ENCODE data around the gene FGFR1OP2.

FGFR1OP2 gene

GRCh38 chr12:26970136-26970535, 31.9 kb downstream of the FGFR1OP2 start:
- Histone ChIP-seq H3K9ac (ENCODE audit: low read depth, low read length) (no peak overlapping the region), H3K9me3 (ENCODE audit: control insufficient read depth, insufficient read depth, low read length) (no peaks in the 10 kb centered on the region; the same call in 1 of the 2 replicates), H3K36me3 (ENCODE audit: insufficient read depth, low read length) (peaks cover 10% of the 10 kb centered on the region), H3K4me1 (ENCODE audit: insufficient read depth, low read length) (no peaks in the 10 kb centered on the region)

- Histone ChIP-seq H3K9ac (ENCODE audit: low read depth, low read length) (no peak overlapping the region), H3K36me3 (ENCODE audit: insufficient read depth, low read length) (peaks cover 18% of the 10 kb centered on the region), H3K4me1 (ENCODE audit: insufficient read depth, low read length) (no peaks in the 10 kb centered on the region), H3K9me3 (ENCODE audit: control insufficient read depth, insufficient read depth, low read length) (no peaks in the 10 kb centered on the region; the same call in 1 of the 2 replicates)
Measured at GRCh38 chr12:26971963-26972362, 33.7 kb downstream of the FGFR1OP2 start.

- Histone ChIP-seq H3K9me3 (ENCODE audit: control insufficient read depth, insufficient read depth, low read length) (no peaks in the 10 kb centered on the region), H3K4me1 (ENCODE audit: insufficient read depth, low read length) (no peaks in the 10 kb centered on the region), H3K36me3 (ENCODE audit: insufficient read depth, low read length) (peaks cover 18% of the 10 kb centered on the region), H3K9ac (ENCODE audit: low read depth, low read length) (no peak overlapping the region)
Measured at GRCh38 chr12:26976687-26977086, 38.4 kb downstream of the FGFR1OP2 start.

- H3K9ac ChIP-seq (ENCODE audit: low read depth, low read length), result no peak overlapping the region
- H3K9me3 ChIP-seq (ENCODE audit: control insufficient read depth, insufficient read depth, low read length), result no peaks in the 10 kb centered on the region
- peaks cover 15% of the 10 kb centered on the region for H3K36me3 ChIP-seq (ENCODE audit: insufficient read depth, low read length)
- no peaks in the 10 kb centered on the region for H3K4me1 ChIP-seq (ENCODE audit: insufficient read depth, low read length)
Measured at GRCh38 chr12:26978801-26979200, 40.5 kb downstream of the FGFR1OP2 start.

- Histone ChIP-seq H3K9ac (ENCODE audit: low read depth, low read length) (no peak overlapping the region), H3K4me1 (ENCODE audit: insufficient read depth, low read length) (no peaks in the 10 kb centered on the region), H3K36me3 (ENCODE audit: insufficient read depth, low read length) (peaks cover 15% of the 10 kb centered on the region), H3K9me3 (ENCODE audit: control insufficient read depth, insufficient read depth, low read length) (no peaks in the 10 kb centered on the region)
Measured at GRCh38 chr12:26979733-26980132, 41.5 kb downstream of the FGFR1OP2 start.

GRCh38 chr12:26982866-26983265, 44.6 kb downstream of the FGFR1OP2 start:
- H3K9ac ChIP-seq (ENCODE audit: low read depth, low read length), result no peak overlapping the region
- H3K9me3 ChIP-seq (ENCODE audit: control insufficient read depth, insufficient read depth, low read length), result no peaks in the 10 kb centered on the region
- no peaks in the 10 kb centered on the region for H3K4me1 ChIP-seq (ENCODE audit: insufficient read depth, low read length)

GRCh38 chr12:26987634-26988424, 49.6 kb downstream of the FGFR1OP2 start:
- H3K4me1 ChIP-seq (ENCODE audit: insufficient read depth, low read length), result no peaks in the 10 kb centered on the region
- no peaks in the 10 kb centered on the region for H3K9me3 ChIP-seq (ENCODE audit: control insufficient read depth, insufficient read depth, low read length)
- H3K36me3 ChIP-seq (ENCODE audit: insufficient read depth, low read length), result peaks cover 5% of the 10 kb centered on the region; the same call in 1 of the 2 replicates
- no peak overlapping the region for H3K9ac ChIP-seq (ENCODE audit: low read depth, low read length)

More at GRCh38 chr12:26982866-26983265, 44.6 kb downstream of the FGFR1OP2 start:
- H3K36me3 ChIP-seq (ENCODE audit: insufficient read depth, low read length), result peaks cover 4% of the 10 kb centered on the region; the same call in 1 of the 2 replicates

- Histone ChIP-seq H3K9ac (ENCODE audit: low read depth, low read length) (no peak overlapping the region), H3K36me3 (ENCODE audit: insufficient read depth, low read length) (peaks cover 7% of the 10 kb centered on the region), H3K4me1 (ENCODE audit: insufficient read depth, low read length) (no peaks in the 10 kb centered on the region), H3K9me3 (ENCODE audit: control insufficient read depth, insufficient read depth, low read length) (no peaks in the 10 kb centered on the region)
Measured at GRCh38 chr12:26988703-26989102, 50.4 kb downstream of the FGFR1OP2 start.

GRCh38 chr12:26989873-26990272, 51.6 kb downstream of the FGFR1OP2 start:
- H3K9me3 ChIP-seq (ENCODE audit: control insufficient read depth, insufficient read depth, low read length), result no peaks in the 10 kb centered on the region
- H3K36me3 ChIP-seq (ENCODE audit: insufficient read depth, low read length), result peaks cover 15% of the 10 kb centered on the region
- H3K9ac ChIP-seq (ENCODE audit: low read depth, low read length), result no peak overlapping the region
- no peaks in the 10 kb centered on the region for H3K4me1 ChIP-seq (ENCODE audit: insufficient read depth, low read length)

GRCh38 chr12:26991826-26992225, 53.6 kb downstream of the FGFR1OP2 start:
- H3K9me3 ChIP-seq (ENCODE audit: control insufficient read depth, insufficient read depth, low read length), result no peaks in the 10 kb centered on the region
- peaks cover 18% of the 10 kb centered on the region for H3K36me3 ChIP-seq (ENCODE audit: insufficient read depth, low read length)
- no peaks in the 10 kb centered on the region for H3K4me1 ChIP-seq (ENCODE audit: insufficient read depth, low read length)
- H3K9ac ChIP-seq (ENCODE audit: low read depth, low read length), result no peak overlapping the region

GRCh38 chr12:26994109-26994508, 55.8 kb downstream of the FGFR1OP2 start:
- H3K4me1 ChIP-seq (ENCODE audit: insufficient read depth, low read length), result no peaks in the 10 kb centered on the region
- H3K36me3 ChIP-seq (ENCODE audit: insufficient read depth, low read length), result peaks cover 33% of the 10 kb centered on the region

GRCh38 chr12:26995706-26996105, 57.4 kb downstream of the FGFR1OP2 start:
- H3K36me3 ChIP-seq (ENCODE audit: insufficient read depth, low read length), result peaks cover 32% of the 10 kb centered on the region
- no peaks in the 10 kb centered on the region; the same call in 1 of the 2 replicates for H3K4me1 ChIP-seq (ENCODE audit: insufficient read depth, low read length)
- H3K9ac ChIP-seq (ENCODE audit: low read depth, low read length), result no peak overlapping the region
- no peaks in the 10 kb centered on the region for H3K9me3 ChIP-seq (ENCODE audit: control insufficient read depth, insufficient read depth, low read length)

More at GRCh38 chr12:26994109-26994508, 55.8 kb downstream of the FGFR1OP2 start:
- Histone ChIP-seq H3K9me3 (ENCODE audit: control insufficient read depth, insufficient read depth, low read length) (no peaks in the 10 kb centered on the region), H3K9ac (ENCODE audit: low read depth, low read length) (no peak overlapping the region)

GRCh38 chr12:26997003-26997402, 58.7 kb downstream of the FGFR1OP2 start:
- H3K9me3 ChIP-seq (ENCODE audit: control insufficient read depth, insufficient read depth, low read length), result no peaks in the 10 kb centered on the region
- peaks cover 6% of the 10 kb centered on the region; the same call in 1 of the 2 replicates for H3K4me1 ChIP-seq (ENCODE audit: insufficient read depth, low read length)
- H3K9ac ChIP-seq (ENCODE audit: low read depth, low read length), result no peak overlapping the region
- H3K36me3 ChIP-seq (ENCODE audit: insufficient read depth, low read length), result peaks cover 37% of the 10 kb centered on the region

GRCh38 chr12:27000961-27001360, 62.7 kb downstream of the FGFR1OP2 start:
- Histone ChIP-seq H3K9me3 (ENCODE audit: control insufficient read depth, insufficient read depth, low read length) (no peaks in the 10 kb centered on the region), H3K9ac (ENCODE audit: low read depth, low read length) (no peak overlapping the region), H3K4me1 (ENCODE audit: insufficient read depth, low read length) (peaks cover 11% of the 10 kb centered on the region; the same call in 1 of the 2 replicates), H3K36me3 (ENCODE audit: insufficient read depth, low read length) (peaks cover 24% of the 10 kb centered on the region)

GRCh38 chr12:27001663-27002062, 63.4 kb downstream of the FGFR1OP2 start:
- Histone ChIP-seq H3K36me3 (ENCODE audit: insufficient read depth, low read length) (peaks cover 24% of the 10 kb centered on the region), H3K9me3 (ENCODE audit: control insufficient read depth, insufficient read depth, low read length) (no peaks in the 10 kb centered on the region), H3K9ac (ENCODE audit: low read depth, low read length) (no peak overlapping the region), H3K4me1 (ENCODE audit: insufficient read depth, low read length) (peaks cover 11% of the 10 kb centered on the region; the same call in 1 of the 2 replicates)

Measured in ES-I3 (cell line).